ENCODE results near the gene AARS2.
"Not testable (repeated sequence)": the region's sequence is repeated elsewhere in the genome, so short reads cannot be mapped to it uniquely, and the experiment has no call there.

AARS2 gene

GRCh38 chr6:44328203-44328602, 15.1 kb upstream of the AARS2 start:
- not testable (repeated sequence) for DNase-seq

- DNase-seq: no peak
Measured at GRCh38 chr6:44327760-44328159, 14.6 kb upstream of the AARS2 start.

- DNase-seq: no peak
Measured at GRCh38 chr6:44327096-44327495, 13.9 kb upstream of the AARS2 start.

GRCh38 chr6:44321210-44321609, 8.1 kb upstream of the AARS2 start:
- DNase-seq: no peak

- not testable (repeated sequence) for DNase-seq
Measured at GRCh38 chr6:44317136-44317631, 4.0 kb upstream of the AARS2 start.

GRCh38 chr6:44316481-44316880, 3.3 kb upstream of the AARS2 start:
- DNase-seq: no peak

GRCh38 chr6:44315951-44316350, 2.8 kb upstream of the AARS2 start:
- DNase-seq: no peak

GRCh38 chr6:44315516-44315915, 2.4 kb upstream of the AARS2 start:
- no peak for DNase-seq

- not testable (repeated sequence) for DNase-seq
Measured at GRCh38 chr6:44314657-44315056, 1.5 kb upstream of the AARS2 start.

GRCh38 chr6:44311767-44312166, 1.4 kb downstream of the AARS2 start:
- no peak for DNase-seq

- DNase-seq: no peak
Measured at GRCh38 chr6:44311304-44311703, 1.8 kb downstream of the AARS2 start.

- DNase-seq: no peak
Measured at GRCh38 chr6:44310241-44310640, 2.9 kb downstream of the AARS2 start.

- DNase-seq: no peak
Measured at GRCh38 chr6:44309631-44310030, 3.5 kb downstream of the AARS2 start.

GRCh38 chr6:44309092-44309491, 4.1 kb downstream of the AARS2 start:
- no peak for DNase-seq

GRCh38 chr6:44307217-44307616, 5.9 kb downstream of the AARS2 start:
- DNase-seq: no peak

- DNase-seq: no peak
Measured at GRCh38 chr6:44306710-44307109, 6.4 kb downstream of the AARS2 start.

GRCh38 chr6:44305200-44305725, 7.9 kb downstream of the AARS2 start:
- DNase-seq: no peak

GRCh38 chr6:44304282-44305199, 8.6 kb downstream of the AARS2 start:
- no peak for DNase-seq

GRCh38 chr6:44303842-44304241, 9.3 kb downstream of the AARS2 start:
- no peak for DNase-seq

- DNase-seq: no peak
Measured at GRCh38 chr6:44302856-44303255, 10.3 kb downstream of the AARS2 start.

- no peak for DNase-seq
Measured at GRCh38 chr6:44301782-44302564, 11.2 kb downstream of the AARS2 start.

GRCh38 chr6:44301106-44301505, 12.0 kb downstream of the AARS2 start:
- DNase-seq: no peak

GRCh38 chr6:44300292-44300823, 12.8 kb downstream of the AARS2 start:
- no peak for DNase-seq

Data from NCI-H226 (cell line).